ENCODE data around the gene AKT2. TPM values are rescaled to one million over a fixed set of nuclear protein-coding genes. Genes with fewer than 3 reads are reported as not detected.

AKT2 gene
- total RNA-seq, 1 donor from 2014 or later, result 54.8 TPM

DNA sequence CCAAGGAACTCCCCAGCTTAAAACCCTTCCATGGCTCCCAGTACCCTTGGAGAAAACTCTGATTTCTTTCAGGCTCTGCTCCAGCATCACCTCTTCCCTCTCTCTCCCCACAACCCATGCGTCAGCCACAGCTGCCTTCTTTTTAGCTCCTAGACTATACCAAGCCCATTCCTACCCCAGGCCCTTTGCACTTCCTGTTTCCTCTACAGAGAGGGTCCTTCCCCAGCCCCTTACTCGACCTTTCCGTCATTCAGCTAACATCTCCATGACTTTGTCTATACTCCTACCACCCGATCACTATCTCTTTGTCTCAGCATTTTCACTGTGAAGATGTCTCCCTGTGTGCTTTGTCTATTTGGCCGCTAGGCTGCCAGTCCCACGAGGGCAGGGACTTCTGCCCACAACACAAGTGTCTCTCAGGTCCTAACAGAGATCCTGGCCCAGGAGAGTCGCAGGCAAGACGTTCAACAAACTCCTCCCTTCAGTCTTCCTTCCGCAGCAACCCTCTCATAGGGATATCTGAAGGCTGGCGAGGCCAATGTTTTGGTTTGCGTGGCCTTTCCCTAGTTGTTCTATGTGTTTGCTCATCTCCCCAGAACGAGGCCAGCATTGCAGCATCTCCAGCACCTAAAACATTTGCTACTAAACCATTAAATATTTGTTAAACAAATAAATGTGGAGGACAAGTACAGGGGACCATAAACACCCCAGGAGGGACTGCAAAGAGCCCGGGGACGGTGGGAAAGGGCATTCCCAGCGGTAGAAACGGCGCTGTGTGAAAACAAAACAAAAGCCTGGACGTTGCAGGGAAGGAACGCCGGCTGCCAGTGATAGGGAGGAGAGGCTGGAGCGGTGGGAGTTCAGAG is 59.5 kb downstream of the AKT2 start:
- peak overlapping the region; percentile 13 for H3K4me3 ChIP-seq (ENCODE audit: low read depth, low read length)
- FAIRE-seq (no peak), DNase-seq (ENCODE audit: low read depth) (peak; percentile 3)
- no peaks in the 10 kb centered on the region for H3K27me3 ChIP-seq (ENCODE audit: control insufficient read depth, insufficient read depth, low read length)
- no peaks in the 10 kb centered on the region for H3K36me3 ChIP-seq (ENCODE audit: control insufficient read depth, insufficient read depth, low read length)
- TF ChIP-seq, protein P1, sequence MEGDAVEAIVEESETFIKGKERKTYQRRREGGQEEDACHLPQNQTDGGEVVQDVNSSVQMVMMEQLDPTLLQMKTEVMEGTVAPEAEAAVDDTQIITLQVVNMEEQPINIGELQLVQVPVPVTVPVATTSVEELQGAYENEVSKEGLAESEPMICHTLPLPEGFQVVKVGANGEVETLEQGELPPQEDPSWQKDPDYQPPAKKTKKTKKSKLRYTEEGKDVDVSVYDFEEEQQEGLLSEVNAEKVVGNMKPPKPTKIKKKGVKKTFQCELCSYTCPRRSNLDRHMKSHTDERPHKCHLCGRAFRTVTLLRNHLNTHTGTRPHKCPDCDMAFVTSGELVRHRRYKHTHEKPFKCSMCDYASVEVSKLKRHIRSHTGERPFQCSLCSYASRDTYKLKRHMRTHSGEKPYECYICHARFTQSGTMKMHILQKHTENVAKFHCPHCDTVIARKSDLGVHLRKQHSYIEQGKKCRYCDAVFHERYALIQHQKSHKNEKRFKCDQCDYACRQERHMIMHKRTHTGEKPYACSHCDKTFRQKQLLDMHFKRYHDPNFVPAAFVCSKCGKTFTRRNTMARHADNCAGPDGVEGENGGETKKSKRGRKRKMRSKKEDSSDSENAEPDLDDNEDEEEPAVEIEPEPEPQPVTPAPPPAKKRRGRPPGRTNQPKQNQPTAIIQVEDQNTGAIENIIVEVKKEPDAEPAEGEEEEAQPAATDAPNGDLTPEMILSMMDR (IDR thresholded peaks at IDR 0.05; ENCODE audit: insufficient read depth, low read length, severe bottlenecking), result no peak

DNA sequence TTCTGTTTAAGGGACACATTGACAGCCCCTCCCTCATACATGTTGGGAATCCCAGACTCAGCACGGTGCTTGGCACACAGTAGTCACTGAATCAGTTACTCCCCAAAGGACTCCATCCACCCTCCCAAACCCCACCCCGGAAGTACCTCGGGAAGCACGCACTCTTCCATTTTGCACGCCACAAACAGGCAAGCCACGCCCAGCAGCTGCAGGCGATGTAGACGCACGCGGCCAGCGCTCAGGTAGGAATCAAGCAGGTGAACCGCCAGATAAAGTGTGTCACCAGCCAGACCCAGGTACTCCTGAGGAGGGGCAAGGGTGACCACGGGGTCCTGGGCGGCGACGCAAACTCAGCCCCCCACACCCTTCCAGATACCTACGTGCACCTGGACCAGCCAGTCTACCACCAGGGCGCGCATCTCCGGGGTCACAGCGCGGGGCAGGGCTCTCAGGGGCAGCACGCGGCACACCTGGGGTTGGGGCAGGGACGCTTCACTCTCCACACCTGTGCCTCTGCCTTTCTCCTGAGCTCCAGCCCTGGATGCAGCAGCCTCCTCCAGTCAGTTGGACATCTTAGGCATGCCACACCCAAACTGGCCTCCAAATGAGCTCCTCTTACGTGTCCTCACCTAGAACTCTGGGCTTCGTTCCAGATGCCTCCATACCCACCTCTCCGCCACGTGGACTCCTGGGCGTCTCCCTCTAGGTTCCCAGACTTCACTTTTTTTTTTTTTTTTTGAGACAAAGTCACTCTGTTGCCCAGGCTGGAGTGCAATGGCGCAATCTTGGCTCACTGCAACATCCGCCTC is 60.6 kb downstream of the AKT2 start:
- Histone ChIP-seq H3K4me3 (ENCODE audit: low read depth, low read length) (no peak overlapping the region), H3K27me3 (ENCODE audit: control insufficient read depth, insufficient read depth, low read length) (no peaks in the 10 kb centered on the region), H3K36me3 (ENCODE audit: control insufficient read depth, insufficient read depth, low read length) (no peaks in the 10 kb centered on the region)
- TF ChIP-seq, protein P1 (IDR thresholded peaks at IDR 0.05; ENCODE audit: insufficient read depth, low read length, severe bottlenecking), result no peak
- DNase-seq (ENCODE audit: low read depth), result peak; percentile 45
- no peak for FAIRE-seq

DNA sequence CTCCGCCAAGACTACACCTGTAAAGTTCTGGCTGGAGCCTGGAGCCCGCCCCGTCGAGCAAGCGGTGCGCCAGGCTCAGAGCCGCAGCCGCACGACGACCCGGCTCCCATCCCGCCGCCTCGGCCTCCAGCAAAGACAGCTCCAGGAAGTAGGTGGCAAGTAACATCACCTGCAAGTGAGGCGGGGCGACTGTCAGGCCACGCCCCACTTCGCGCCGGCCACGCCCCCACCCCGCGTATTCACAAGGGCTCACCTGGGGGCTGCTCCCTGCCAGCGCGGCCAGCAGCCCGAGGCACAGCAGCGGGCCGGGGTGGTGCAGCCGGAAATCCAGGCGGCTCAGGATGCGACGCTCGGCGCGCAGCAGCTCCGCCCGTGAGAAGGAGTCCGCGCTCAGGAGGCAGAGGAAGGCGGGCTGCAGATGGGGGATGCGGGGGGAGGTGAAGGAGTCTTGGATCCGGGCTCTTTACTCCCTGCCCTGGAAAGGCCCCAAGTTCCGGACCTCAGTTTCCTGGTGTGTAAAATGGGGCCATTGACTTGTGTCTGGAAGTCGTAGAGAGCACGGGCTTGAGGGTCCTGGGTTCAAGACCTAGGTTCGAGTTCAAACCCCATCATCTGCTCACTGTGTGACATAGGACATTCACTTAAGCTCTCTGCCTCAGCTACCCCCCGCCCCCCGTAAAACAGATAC is 61.9 kb downstream of the AKT2 start:
- no peaks in the 10 kb centered on the region for H3K36me3 ChIP-seq (ENCODE audit: control insufficient read depth, insufficient read depth, low read length)
- H3K27me3 ChIP-seq (ENCODE audit: control insufficient read depth, insufficient read depth, low read length), result peaks cover 1% of the 10 kb centered on the region
- H3K4me3 ChIP-seq (ENCODE audit: low read depth, low read length), result no peak overlapping the region
- TF ChIP-seq, protein P1 (IDR thresholded peaks at IDR 0.05; ENCODE audit: insufficient read depth, low read length, severe bottlenecking), result no peak
- FAIRE-seq, result no peak
- no peak for DNase-seq (ENCODE audit: low read depth)

GRCh38 chr19:40221858-40222619 is 63.1 kb downstream of the AKT2 start:
- DNase-seq (ENCODE audit: low read depth) (peak; percentile 80), FAIRE-seq (no peak)
- Histone ChIP-seq H3K36me3 (ENCODE audit: control insufficient read depth, insufficient read depth, low read length) (no peaks in the 10 kb centered on the region), H3K4me3 (ENCODE audit: low read depth, low read length) (no peak overlapping the region), H3K27me3 (ENCODE audit: control insufficient read depth, insufficient read depth, low read length) (peaks cover 7% of the 10 kb centered on the region)
- TF ChIP-seq, protein P1 (IDR thresholded peaks at IDR 0.05; ENCODE audit: insufficient read depth, low read length, severe bottlenecking), result peak; percentile 74

GRCh38 chr19:40220674-40221073 is 64.5 kb downstream of the AKT2 start:
- no peak for DNase-seq (ENCODE audit: low read depth)
- Histone ChIP-seq H3K36me3 (ENCODE audit: control insufficient read depth, insufficient read depth, low read length) (no peaks in the 10 kb centered on the region), H3K4me3 (ENCODE audit: low read depth, low read length) (no peak overlapping the region), H3K27me3 (ENCODE audit: control insufficient read depth, insufficient read depth, low read length) (peaks cover 15% of the 10 kb centered on the region)
- TF ChIP-seq, protein P1 (IDR thresholded peaks at IDR 0.05; ENCODE audit: insufficient read depth, low read length, severe bottlenecking), result no peak
- FAIRE-seq, result no peak

All from bronchial epithelial cell (primary cell).